H9 (cell line): ENCODE results near the gene LRRC27. TPM values are rescaled to one million over a fixed set of nuclear protein-coding genes. Genes with fewer than 3 reads are reported as not detected.

ENCODE experiments used
- DNase-seq: peaks from one replicate; pipeline ENCODE4 v3.0.0-alpha.2; 2017
- H2AFZ ChIP-seq: one replicate; pipeline ENCODE4 v1.6.1; 2013; ENCODE audit warnings: mild to moderate bottlenecking, low read length, control low read depth, moderate library complexity
- H2AK5ac ChIP-seq: 2 replicates; pipeline ENCODE4 v1.6.1; 2013; ENCODE audit warnings: low read length, control low read depth, mixed read lengths; ENCODE audit not compliant: insufficient read length
- H2BK120ac ChIP-seq: one replicate; pipeline ENCODE4 v1.6.1; 2013; ENCODE audit warnings: low read depth, mild to moderate bottlenecking, low read length, control low read depth, inconsistent platforms; ENCODE audit not compliant: poor library complexity, severe bottlenecking
- H2BK12ac ChIP-seq: 2 replicates; pipeline ENCODE4 v1.6.1; 2013; ENCODE audit warnings: low read length, control low read depth, mixed read lengths, low read depth; ENCODE audit not compliant: insufficient read length
- H2BK15ac ChIP-seq: 2 replicates; pipeline ENCODE4 v1.6.1; 2013; ENCODE audit warnings: low read depth, low read length, control low read depth
- H2BK20ac ChIP-seq: one replicate; pipeline ENCODE4 v1.6.1; 2013; ENCODE audit warnings: low read depth, mild to moderate bottlenecking, low read length, control low read depth, inconsistent platforms; ENCODE audit not compliant: poor library complexity, severe bottlenecking
- H2BK5ac ChIP-seq: 2 replicates; pipeline ENCODE4 v1.6.1; 2013; ENCODE audit warnings: low read length, control low read depth, mixed read lengths; ENCODE audit not compliant: insufficient read length
- H3K14ac ChIP-seq: 2 replicates; pipeline ENCODE4 v1.6.1; 2013; ENCODE audit warnings: low read length, control low read depth; ENCODE audit not compliant: insufficient read depth
- H3K18ac ChIP-seq: 2 replicates; pipeline ENCODE4 v1.6.1; 2013; ENCODE audit warnings: low read depth, mild to moderate bottlenecking, mixed read lengths, low read length, control low read depth; ENCODE audit not compliant: insufficient read length
- H3K23ac ChIP-seq: 2 replicates; pipeline ENCODE4 v1.6.1; 2013; ENCODE audit warnings: low read length, control low read depth, mixed read lengths, low read depth; ENCODE audit not compliant: insufficient read length
- H3K23me2 ChIP-seq: 2 replicates; pipeline ENCODE4 v1.6.1; 2013; ENCODE audit warnings: low read depth, mild to moderate bottlenecking, mixed read lengths, low read length, control low read depth; ENCODE audit not compliant: insufficient read length, poor library complexity, severe bottlenecking
- H3K27ac ChIP-seq: 2 replicates; pipeline ENCODE4 v1.5.1; 2013; ENCODE audit warnings: low read length, control low read depth, mixed read lengths, low read depth; ENCODE audit not compliant: insufficient read length
- H3K27me3 ChIP-seq: 2 replicates; pipeline ENCODE4 v1.6.1; 2013; ENCODE audit warnings: low read length, control low read depth, inconsistent platforms; ENCODE audit not compliant: insufficient read depth
- H3K4ac ChIP-seq: 2 replicates; pipeline ENCODE4 v1.6.1; 2013; ENCODE audit warnings: low read depth, mild to moderate bottlenecking, control low read depth, inconsistent platforms, low read length, moderate library complexity
- H3K4me1 ChIP-seq: 2 replicates; pipeline ENCODE4 v1.6.1; 2013; ENCODE audit warnings: low read length, control low read depth, inconsistent platforms; ENCODE audit not compliant: insufficient read depth
- H3K4me2 ChIP-seq: 2 replicates; pipeline ENCODE4 v1.6.1; 2013; ENCODE audit warnings: low read length, control low read depth, mixed read lengths; ENCODE audit not compliant: insufficient read length, insufficient read depth
- H3K56ac ChIP-seq: 2 replicates; pipeline ENCODE4 v1.6.1; 2013; ENCODE audit warnings: low read depth, mild to moderate bottlenecking, mixed read lengths, low read length, control low read depth; ENCODE audit not compliant: insufficient read length
- H3K79me1 ChIP-seq: 2 replicates; pipeline ENCODE4 v1.6.1; 2013; ENCODE audit warnings: low read depth, mild to moderate bottlenecking, moderate library complexity, low read length, control low read depth, inconsistent platforms; ENCODE audit not compliant: insufficient read depth, poor library complexity, severe bottlenecking
- H3K79me2 ChIP-seq: 2 replicates; pipeline ENCODE4 v1.6.1; 2013; ENCODE audit warnings: low read length, control low read depth, inconsistent platforms; ENCODE audit not compliant: insufficient read depth
- H3K9ac ChIP-seq: 2 replicates; pipeline ENCODE4 v1.6.1; 2013; ENCODE audit warnings: low read length, control low read depth, mixed read lengths; ENCODE audit not compliant: insufficient read length; ENCODE audit errors: extremely low read depth
- H3K9me3 ChIP-seq: one replicate; pipeline ENCODE4 v1.6.1; 2013; ENCODE audit warnings: low read depth, low read length, inconsistent platforms; ENCODE audit not compliant: control insufficient read depth
- H3T11ph ChIP-seq: one replicate; pipeline ENCODE4 v1.6.1; 2013; ENCODE audit warnings: mild to moderate bottlenecking, low read length, control low read depth, inconsistent platforms
- H4K20me1 ChIP-seq: one replicate; pipeline ENCODE4 v1.6.1; 2013; ENCODE audit not compliant: control insufficient read depth, insufficient read length, insufficient read depth
- H4K5ac ChIP-seq: 2 replicates; pipeline ENCODE4 v1.6.1; 2013; ENCODE audit warnings: low read depth, mild to moderate bottlenecking, mixed read lengths, low read length, control low read depth; ENCODE audit not compliant: insufficient read length
- H4K8ac ChIP-seq: replicated peaks from 2 replicates; pipeline ENCODE4 v1.6.1; 2013; ENCODE audit warnings: low read length, control low read depth, mixed read lengths, low read depth; ENCODE audit not compliant: insufficient read length
- H4K91ac ChIP-seq: 2 replicates; pipeline ENCODE4 v1.6.1; 2013; ENCODE audit warnings: low read depth, mild to moderate bottlenecking, moderate library complexity, mixed read lengths, low read length, control low read depth; ENCODE audit not compliant: insufficient read length
- H3K27ac Mint-ChIP-seq, 3 experiments: 2 replicates in 2 of 3; 3 replicates in 1 of 3; pipeline ENCODE4 v1.8.0; 2020 to 2021; ENCODE audit warnings: mixed read lengths in 3 of 3, mild to moderate bottlenecking in 1 of 3, moderate library complexity in 1 of 3
- H3K27me3 Mint-ChIP-seq: 2 replicates; pipeline ENCODE4 v1.8.0; 2021; ENCODE audit warnings: low read depth, mild to moderate bottlenecking, moderate library complexity, mixed read lengths
- H3K36me3 Mint-ChIP-seq, 3 experiments: 2 replicates in 2 of 3; 3 replicates in 1 of 3; pipeline ENCODE4 v1.8.0; 2020 to 2021; ENCODE audit warnings: low read depth in 3 of 3, mixed read lengths in 3 of 3; ENCODE audit not compliant: insufficient read depth in 1 of 3
- H3K4me1 Mint-ChIP-seq, 2 experiments: 2 replicates each; pipeline ENCODE4 v1.8.0; 2020; ENCODE audit warnings: mixed read lengths in 2 of 2
- H3K4me3 Mint-ChIP-seq, 2 experiments: 2 replicates in 1 of 2; 3 replicates in 1 of 2; pipeline ENCODE4 v1.8.0; 2020 to 2021; ENCODE audit warnings: mild to moderate bottlenecking in 2 of 2, mixed read lengths in 2 of 2, moderate library complexity in 1 of 2
- H3K9me3 Mint-ChIP-seq, 2 experiments: 2 replicates in 1 of 2; 3 replicates in 1 of 2; pipeline ENCODE4 v1.8.0; 2020; ENCODE audit warnings: mild to moderate bottlenecking in 2 of 2, mixed read lengths in 2 of 2, moderate library complexity in 1 of 2
- WGBS: extraction: QIAGEN DNeasy Blood & Tissue Kit; methylation state at CpG from one replicate; pipeline ENCODE4 v1.1.7; 2013; ENCODE audit warnings: missing lambda C conversion rate, low lambda C conversion rate, mixed read lengths; ENCODE audit not compliant: insufficient read length; ENCODE audit errors: extremely low coverage; 5-methylcytosine and 5-hydroxymethylcytosine counted together
- total RNA-seq: library from RNA; stranded (reverse); gene quantifications from 2 replicates; pipeline ENCODE4 v1.2.1, GENCODE V29; 2021
- TF ChIP-seq, protein P1 (sequence below): fragments of 200-600 bp; sonication (generic); conservative IDR thresholded peaks from 3 replicates; pipeline ENCODE4 v1.8.0; 2021; ENCODE audit warnings: antibody characterized with exemption, mild to moderate bottlenecking

Gene LRRC27
- total RNA-seq, 1 experiment from 2014 or later = 2.7 TPM

- DNase-seq = no peak
- TF ChIP-seq, protein P1, sequence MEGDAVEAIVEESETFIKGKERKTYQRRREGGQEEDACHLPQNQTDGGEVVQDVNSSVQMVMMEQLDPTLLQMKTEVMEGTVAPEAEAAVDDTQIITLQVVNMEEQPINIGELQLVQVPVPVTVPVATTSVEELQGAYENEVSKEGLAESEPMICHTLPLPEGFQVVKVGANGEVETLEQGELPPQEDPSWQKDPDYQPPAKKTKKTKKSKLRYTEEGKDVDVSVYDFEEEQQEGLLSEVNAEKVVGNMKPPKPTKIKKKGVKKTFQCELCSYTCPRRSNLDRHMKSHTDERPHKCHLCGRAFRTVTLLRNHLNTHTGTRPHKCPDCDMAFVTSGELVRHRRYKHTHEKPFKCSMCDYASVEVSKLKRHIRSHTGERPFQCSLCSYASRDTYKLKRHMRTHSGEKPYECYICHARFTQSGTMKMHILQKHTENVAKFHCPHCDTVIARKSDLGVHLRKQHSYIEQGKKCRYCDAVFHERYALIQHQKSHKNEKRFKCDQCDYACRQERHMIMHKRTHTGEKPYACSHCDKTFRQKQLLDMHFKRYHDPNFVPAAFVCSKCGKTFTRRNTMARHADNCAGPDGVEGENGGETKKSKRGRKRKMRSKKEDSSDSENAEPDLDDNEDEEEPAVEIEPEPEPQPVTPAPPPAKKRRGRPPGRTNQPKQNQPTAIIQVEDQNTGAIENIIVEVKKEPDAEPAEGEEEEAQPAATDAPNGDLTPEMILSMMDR = no peak
Observed at GRCh38 chr10:132413226-132414205, 81.5 kb downstream of the LRRC27 start.

More at GRCh38 chr10:132413226-132414205, 81.5 kb downstream of the LRRC27 start:
- Histone ChIP-seq H4K8ac (no peak overlapping the region), H2AK5ac (no peak overlapping the region), H4K20me1 (no peaks in the 10 kb centered on the region), H3K79me2 (no peaks in the 10 kb centered on the region; the same call in 1 of the 2 replicates), H2BK12ac (no peak overlapping the region), H3K4me2 (no peak overlapping the region), H4K5ac (no peak overlapping the region), H2AFZ (no peak overlapping the region), H4K91ac (no peak overlapping the region), H3K4ac (no peak overlapping the region), H2BK15ac (no peak overlapping the region), H3K9ac (no peak overlapping the region), H3K79me1 (no peaks in the 10 kb centered on the region), H3K23me2 (no peaks in the 10 kb centered on the region), H2BK20ac (no peak overlapping the region), H3K27ac (no peak overlapping the region), H3T11ph (no peak overlapping the region), H3K56ac (no peak overlapping the region), H3K4me1 (peaks cover 14% of the 10 kb centered on the region; the same call in 1 of the 2 replicates), H3K23ac (no peak overlapping the region), H3K18ac (no peak overlapping the region), H3K14ac (0 out of 2 replicates have a peak overlapping the region, but pooled peaks have one; percentile 11), H2BK120ac (no peak overlapping the region), H3K27me3 (no peaks in the 10 kb centered on the region; the same call in 1 of the 2 replicates), H3K9me3 (no peaks in the 10 kb centered on the region), H2BK5ac (no peak overlapping the region)
- peaks cover 0 to 7% (median 0%) of the 10 kb centered on the region in 3 experiments; a peak in 4 of 7 replicates for H3K36me3 Mint-ChIP-seq
- peaks cover 3% of the 10 kb centered on the region; the same call in 1 of the 2 replicates for H3K27me3 Mint-ChIP-seq
- H3K4me3 Mint-ChIP-seq = no peak overlapping the region; a peak in 1 of 5 replicates
- peak overlapping the region in 1 of 3 experiments; percentile 68; a peak in 2 of 7 replicates for H3K27ac Mint-ChIP-seq
- WGBS = no CpG with 5 or more reads among the region's 32 CpGs
- H3K4me1 Mint-ChIP-seq = peaks cover 49 to 60% of the 10 kb centered on the region in 2 experiments
- H3K9me3 Mint-ChIP-seq = no peaks in the 10 kb centered on the region
